Stimulated activated CD8-positive, alpha-beta memory T cell treated with anti-CD3 and anti-CD28 coated beads, Interleukin-4, amount 100 ng/mL, for 4 hours (primary cell): ENCODE data around the gene SUMO4.
"Not testable (repeated sequence)": the region's sequence is repeated elsewhere in the genome, so short reads cannot be mapped to it uniquely, and the experiment has no call there.

Experiments used
- DNase-seq, 2 donors: peaks; one replicate each; pipeline ENCODE4 v3.0.0-alpha.2; 2020; ENCODE audit warnings: low read depth in 2 of 2, low spot score in 1 of 2

Gene SUMO4

DNA sequence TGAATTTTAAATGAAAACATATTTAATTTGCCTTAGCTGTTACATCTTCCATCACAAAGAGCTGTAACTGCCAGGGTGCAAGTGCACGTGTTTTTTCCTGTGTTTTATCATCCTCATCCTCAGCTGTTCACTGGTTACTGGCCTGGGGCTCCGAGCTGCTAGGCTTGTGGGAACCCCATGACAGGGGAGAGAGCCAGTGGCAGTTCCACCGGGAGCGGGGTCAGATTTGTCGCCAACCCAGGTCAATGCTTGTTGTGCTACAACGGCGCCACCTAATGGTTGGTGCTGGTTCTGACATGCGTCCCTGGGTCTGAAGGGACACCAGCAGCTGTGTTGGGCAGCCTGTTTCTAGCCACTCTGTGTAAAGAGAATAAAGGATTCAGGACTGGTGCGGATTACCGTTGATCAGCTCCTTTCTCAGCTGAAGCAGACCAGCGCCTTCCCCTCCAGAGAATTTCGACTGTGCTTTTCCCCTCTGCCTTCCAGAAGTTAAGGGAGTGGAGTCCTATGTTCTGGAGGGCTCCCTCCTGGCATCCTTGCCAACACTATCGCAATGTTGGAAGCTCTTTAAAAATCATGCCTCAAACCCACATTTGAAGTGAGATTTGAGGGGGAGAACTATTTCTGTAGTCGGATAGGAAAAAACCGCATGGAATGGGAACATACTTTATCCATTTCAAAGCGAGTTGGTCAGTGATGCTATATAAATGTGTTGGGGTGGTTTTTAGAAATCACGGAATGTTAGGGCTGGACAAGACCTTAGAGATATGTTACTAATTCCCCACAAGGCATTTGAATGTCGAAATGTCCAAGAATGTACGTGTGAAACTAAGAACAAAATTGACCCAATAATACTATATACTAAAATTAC lies 32.1 kb downstream of the SUMO4 start:
- DNase-seq: peak; percentile 75 to 95

DNA sequence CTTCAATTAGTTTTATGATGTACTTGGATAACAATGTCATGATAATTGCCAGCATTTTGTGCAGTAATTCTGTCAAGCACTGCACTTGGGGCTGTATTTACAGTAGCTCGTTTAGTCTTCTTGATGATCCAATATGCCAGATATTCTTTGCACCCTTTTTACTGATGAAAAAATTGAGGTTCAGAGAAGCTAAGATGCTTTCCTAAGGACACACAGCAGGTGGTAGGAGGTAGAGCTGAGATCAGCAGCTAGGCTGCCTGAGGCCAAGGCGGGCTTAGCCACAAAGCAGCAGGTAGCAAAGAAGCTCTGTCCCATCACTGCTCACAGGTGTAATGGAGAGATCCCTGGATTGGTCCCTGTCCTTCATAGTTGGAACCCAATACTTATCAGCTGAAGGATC lies 33.3 kb downstream of the SUMO4 start:
- no peak for DNase-seq

DNA sequence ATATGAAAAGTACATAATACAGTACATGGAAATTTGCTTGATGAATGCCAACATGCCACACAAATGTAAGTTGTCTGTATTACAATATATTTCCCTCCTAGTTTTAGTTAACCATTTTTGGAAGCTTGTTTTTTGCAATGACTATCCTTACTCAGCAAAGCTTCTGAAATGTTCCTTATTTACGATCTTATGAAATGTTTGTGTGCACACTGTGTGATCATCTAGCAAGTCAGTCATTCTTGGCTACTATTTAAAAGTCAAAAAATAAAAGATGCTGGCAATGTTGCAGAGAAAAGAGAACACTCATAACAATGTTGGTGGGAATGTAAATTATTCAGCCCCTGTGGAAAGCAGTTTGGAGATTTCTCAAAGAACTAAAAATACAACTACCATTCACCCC lies 33.8 kb downstream of the SUMO4 start:
- DNase-seq: no peak

DNA sequence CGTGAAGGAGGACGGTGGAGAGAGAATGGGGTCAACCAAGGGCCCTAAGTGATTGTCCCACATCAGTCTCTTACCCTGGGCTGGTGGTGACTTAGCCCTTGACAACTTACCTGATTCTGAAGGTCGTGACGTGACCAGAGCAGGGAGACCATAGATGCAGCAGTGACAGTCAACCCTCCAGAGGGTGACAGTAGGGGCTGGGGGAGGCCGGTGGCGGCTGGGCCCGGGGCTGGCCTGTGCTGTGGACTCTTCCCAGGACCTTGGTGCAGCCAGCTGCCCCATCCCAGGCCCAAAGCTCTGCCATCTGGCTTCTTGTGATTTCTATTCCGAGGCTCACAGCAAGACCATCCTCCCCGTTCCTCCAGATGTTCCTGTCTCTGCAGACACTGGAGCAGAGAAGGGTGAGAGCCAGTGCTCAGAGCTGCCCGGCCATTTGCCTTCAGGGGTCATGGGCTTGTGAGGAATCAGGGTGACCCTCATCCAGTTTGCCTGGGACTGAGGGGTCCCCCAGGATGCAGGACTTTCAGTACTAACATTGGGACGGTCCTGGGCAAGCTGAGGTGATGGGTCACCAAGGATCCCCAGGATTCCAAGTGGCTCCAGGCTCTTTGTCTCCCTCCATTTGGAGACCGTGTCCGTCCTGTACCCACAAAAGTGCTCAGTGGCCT lies 36.0 kb downstream of the SUMO4 start:
- DNase-seq: no peak

DNA sequence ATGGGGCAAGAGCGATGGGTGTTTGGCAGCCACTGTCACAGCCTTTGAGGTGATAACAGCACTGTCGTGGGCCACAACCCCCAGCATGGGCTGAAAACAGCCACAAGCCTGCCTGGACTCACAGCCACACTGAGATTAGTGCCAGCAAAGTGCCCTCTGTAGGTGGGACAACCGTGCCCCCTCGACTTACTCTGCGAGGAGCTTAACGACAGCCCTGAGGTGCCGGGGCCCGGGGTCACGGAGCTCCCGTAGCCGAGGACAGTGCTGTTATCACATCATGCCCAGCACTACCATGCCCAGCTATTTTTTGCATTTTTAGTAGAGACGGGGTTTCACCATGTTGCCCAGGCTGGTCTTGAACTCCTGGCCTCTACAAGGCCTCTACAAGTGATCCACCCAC lies 36.6 kb downstream of the SUMO4 start:
- DNase-seq: no peak

DNA sequence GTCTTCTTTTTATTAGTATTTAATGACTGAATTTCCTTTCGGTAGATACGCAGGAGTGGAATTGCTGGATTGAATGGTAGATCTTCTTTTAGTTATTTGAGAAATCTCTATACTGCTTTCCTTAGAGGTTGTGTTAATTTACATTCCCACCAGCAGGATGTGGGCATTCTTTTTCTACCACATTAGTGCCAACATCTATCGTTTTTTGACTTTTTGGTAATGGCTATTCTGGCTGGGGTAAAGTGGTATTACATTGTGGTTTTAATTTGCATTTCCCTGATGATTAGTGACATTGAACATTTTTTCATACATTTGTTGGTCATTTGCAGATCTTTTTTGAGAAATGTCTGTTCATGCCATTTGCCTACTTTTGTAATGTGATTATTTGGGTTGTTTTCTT lies 37.1 kb downstream of the SUMO4 start:
- DNase-seq: no peak

DNA sequence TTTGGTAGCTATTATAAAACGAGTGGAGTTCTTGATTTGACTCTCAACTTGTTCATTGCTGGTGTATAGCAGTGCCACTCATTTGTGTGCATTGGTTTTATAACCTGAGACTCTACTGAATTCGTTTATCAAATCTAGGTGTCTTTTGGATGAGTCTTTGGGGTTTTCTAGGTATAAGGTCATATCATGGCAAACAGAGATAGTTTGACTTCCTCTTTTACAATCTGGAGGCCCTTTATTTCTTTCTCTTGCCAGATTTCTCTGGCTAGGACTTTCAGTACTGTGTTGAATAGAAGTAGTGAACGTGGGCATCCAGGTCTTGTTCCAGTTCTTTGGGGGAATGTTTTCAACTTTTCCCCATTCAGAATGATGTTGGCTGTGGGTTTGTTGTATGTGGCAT lies 38.8 kb downstream of the SUMO4 start:
- no peak for DNase-seq

DNA sequence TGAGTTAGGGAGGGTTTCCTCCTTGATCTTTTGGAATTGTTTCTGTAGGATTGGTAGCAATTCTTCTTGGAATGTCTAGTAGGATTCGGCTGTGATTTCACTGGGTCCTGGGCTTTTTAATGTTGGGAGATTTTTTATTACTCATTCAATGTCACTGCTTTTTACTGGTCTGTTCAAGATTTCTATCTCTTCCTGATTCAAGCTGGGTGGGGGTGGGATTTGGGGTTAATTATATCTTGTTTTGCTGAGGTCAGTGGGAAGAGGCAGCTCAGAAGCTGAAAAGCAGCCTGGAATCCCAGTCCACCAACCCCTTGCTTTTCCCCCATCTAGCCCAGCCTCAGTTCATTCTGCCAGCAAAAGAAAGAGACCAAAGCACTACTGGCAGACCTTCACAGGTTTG lies 39.6 kb downstream of the SUMO4 start:
- no peak for DNase-seq

DNA sequence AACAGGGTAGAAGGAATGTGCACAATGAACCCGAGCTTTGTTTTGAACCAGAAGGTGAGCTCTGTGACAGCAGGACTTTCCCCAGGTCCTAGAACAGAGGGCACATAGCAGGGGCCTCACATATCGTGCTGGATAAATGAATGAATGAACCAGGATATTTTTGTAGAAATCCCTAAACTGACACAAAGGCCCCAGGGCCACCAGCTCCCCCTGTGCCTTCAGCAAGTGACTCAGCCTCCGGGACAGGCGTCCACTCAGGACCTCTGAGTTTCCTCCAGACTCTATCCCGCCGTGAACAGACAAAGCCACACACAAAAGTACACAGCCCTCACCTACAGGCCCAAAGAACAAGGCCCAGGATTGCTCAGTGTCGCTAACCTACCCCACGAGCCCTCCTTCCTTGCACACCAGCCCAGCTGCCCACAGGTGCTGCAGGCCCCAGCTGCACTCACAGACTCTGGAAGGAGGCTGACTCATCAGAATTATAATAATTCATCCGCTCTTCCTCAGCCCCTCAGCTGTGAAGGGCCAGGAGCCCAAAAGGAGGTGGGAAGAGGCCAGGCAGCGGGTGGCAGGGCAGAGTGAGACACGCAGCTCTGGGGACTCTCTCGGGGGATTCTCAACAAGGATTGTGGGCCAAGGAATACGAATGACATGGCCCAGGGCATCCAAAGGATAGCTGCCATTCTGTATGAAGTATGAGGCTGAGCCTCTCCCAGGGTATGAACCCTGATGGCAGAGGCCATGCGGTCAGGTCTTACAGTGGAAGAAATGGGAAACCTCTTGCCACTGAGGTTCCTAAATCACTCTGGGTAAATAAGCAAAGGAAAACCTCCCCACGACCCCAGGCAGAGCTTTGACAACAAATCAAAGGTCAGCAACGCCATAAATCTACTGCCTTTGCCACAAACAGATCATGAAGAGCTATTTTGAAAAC lies 40.9 kb downstream of the SUMO4 start:
- no peak for DNase-seq

DNA sequence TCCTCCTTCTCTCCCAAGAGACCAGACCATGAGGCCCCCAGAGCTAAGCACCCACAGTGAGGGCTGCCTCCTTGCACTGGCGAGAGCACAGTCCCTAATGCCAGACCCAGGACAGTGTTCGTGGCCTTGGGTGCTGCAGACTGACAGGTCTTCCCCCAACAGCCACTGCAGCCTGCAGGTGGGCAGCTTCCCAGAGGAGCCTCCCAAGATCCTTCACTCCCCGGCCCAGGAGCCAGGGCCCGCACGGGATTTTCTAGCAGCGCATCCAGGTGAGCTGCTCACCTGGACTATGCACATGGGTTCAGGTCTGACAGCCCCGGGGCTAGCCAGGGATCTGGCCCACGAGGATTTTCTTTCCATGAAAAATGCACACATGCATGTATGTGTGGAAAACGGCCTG lies 41.7 kb downstream of the SUMO4 start:
- no peak for DNase-seq

DNA sequence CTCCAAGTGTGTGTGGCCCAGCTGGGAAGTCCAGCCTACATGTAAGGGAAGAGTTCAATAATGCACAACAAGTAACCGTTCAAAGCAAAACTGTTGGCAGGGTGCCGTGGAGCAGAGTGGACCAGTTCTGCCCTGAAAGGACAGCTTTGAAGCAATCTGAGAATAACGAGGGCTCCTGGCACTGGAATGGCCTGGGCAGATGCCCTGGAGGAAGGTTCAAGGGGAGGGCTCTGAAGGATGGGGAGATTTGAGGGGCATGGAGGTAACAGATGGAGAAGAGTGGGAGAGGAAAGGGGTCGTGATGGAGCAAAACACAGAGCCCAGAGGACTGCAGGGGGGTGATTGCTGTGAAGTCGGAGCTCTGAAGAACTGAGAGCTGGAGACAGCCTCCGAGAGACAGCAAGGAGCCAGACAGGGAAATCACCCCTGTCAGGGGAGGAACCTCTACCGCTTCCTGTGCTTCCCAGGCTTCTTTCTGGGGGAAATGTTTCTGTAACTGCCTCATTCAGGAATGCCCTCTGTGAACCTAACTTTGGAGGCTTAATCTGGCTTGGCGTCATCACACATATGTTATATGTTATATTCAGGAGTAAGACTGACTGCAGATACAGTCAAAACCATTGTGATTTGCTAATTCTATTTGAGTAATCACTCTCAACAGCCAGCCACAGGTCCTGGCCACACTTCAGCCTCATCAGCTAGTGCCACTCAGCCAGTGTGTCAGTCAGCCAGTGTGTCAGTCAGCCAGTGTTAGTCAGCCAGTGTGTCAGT lies 43.5 kb downstream of the SUMO4 start:
- no peak for DNase-seq

DNA sequence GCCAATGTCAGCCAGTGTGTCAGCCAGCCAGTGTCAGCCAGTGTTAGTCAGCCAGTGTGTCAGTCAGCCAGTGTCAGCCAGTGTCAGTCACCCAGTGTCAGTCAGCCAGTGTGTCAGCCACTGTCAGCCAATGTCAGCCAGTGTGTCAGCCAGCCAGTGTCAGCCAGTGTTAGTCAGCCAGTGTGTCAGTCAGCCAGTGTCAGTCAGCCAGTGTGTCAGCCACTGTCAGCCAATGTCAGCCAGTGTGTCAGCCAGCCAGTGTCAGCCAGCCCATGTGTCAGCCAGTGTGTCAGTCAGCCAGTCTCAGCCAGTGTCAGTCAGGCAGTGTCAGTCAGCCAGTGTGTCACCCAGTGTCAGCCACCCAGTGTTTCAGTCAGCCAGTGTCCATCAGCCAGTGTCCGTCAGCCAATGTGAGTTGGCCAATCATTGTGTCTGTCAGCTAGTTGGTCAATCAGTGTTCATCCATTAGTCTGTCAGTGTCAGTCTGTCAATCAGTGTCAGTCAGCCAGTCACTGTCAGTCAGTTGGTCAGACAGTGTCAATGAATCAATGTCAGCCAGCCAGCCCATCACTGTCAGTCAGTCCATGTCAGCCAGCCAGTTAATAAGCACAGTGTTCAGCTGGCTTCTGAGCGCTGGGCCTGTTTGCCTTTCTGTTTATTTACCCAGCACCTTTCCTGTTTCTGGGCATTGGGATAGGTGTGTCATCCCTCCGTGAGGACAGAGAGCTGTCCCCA lies 44.5 kb downstream of the SUMO4 start:
- DNase-seq: not testable (repeated sequence)

DNA sequence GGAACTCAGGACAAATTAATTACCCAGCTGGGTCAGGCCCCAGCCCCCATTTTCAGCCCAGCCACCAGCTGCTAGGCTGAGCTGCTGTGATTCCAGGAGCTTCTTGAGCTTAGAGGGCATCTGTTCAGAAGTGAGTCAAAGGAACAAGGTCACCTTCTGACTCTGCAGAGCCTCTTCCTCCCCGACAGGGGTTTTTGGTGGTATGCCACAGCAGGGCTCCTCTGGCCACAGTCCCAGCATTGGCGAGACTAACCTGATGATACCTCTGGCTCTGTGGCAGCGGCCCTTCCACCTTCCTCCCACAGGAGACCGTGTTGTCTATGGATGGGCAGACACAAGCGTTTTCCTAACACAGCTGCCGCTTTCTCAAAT lies 45.0 kb downstream of the SUMO4 start:
- no peak for DNase-seq

DNA sequence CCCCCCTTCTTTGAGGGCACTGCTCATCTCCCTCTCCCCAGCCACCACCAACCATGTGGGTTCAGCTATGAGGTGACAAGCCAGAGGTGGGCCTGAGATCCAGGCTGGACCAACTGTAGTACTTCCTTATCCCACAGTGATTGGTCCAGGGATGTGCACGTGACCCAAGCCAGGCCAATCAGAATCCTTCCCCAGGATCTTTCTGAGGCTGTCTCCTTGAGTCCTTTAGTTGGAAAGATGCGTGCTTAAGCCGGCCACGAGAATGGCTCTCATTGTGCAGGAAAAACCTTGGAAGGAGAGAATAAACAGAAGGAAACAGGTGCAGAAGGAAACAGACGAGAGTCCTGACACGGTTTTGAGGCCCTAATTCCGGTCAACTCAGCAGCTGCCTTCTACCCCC lies 45.5 kb downstream of the SUMO4 start:
- no peak for DNase-seq

DNA sequence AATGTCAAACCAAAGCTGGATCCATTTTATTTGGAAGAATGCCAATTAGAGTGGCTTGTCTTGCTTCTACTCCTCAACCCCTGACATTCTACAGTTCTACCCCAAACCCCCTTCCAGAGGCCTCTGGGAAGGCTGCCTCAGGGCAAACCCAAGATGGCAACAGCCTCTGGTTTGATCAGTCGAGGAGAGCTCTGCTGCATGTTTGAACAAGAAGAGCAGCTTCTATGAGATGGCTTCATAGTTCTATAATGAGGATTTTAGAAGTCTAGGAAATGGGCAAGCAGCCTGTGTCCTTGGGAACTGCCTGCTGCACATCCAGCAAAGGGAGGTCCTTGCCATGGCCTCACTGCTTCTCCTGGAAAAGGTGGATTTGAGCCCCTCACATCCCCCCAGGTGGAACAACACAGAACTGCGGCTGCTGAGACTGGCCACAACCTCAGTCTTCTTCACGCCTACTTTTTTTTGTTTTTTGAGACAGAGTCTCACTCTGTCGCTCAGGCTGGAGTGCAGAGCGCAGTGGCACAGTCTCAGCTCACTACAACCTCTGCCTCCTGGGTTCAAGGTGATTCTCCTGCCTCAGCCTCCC lies 46.8 kb downstream of the SUMO4 start:
- DNase-seq: no peak

DNA sequence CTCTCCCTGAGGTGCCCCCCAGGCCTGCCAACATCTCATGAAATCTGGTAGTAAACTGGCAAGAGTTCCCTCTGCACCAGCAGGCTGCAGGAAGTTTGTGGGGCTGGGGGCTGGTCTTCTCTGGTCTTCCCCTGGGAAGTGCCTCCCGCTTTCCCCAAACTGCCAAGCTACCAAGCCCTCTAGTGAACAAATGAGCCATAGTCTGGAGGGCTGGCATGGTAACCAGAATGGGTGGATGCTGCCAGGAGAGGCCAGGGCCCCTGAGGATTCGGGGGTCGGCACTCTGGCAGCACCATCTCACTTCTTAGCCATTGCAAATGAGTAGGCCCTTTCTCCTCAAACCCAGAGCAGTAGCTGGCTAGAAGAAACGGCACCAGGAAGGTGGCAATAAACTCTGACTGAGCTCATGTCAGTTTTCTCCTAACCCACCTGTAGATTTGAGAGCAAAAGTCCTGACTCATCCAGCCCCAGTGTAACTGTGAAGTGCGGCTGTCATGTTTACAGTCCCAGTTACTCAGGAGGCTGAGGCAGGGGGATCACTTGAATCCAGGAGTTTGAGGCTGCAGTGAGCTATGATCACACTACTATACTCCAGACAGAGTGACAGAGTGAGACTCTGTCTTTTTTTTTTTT lies 48.9 kb downstream of the SUMO4 start:
- no peak for DNase-seq

DNA sequence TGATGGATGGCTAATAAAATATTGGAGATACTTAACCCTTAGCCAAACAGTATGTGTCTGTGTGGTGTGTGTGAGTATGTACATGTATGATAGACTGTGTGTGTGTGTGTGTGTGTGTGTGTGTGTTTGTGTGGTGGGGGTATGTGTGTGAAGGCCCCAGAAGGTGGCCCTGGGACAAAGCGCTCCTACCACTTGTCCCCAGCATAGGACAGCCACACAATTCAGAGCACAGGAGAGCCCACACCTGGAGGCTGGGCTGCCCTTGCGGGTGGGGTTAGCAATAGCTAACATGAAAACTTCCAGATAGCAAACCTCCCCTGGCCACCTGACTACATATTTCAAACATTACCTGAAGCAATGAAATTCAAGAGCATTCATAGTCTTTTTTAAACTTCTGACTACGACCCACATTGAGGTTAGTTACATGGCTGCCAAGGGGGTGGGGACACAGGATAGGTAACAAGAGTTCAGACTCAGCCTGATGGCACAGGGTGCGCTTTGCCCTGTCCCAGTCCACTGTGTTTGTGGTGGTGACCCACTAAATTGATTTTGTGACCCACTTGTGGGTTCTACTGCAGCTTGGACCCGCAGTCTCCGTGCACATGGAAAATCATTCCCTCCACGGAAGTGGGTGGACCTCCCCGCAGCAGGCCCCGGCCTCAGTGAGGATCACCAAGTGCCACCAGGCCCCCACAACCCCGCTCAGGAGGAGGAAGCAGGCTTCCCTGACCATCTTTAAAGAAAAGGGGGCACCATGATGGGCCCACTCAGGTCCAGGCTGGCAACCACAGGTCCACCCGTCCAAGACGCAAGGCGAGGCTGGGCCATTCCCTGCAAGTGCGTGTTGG lies 50.0 kb downstream of the SUMO4 start:
- DNase-seq: no peak
